GM21447 (cell line): ENCODE results near the gene C12orf76.
"Not testable (repeated sequence)": the region's sequence is repeated elsewhere in the genome, so short reads cannot be mapped to it uniquely, and the experiment has no call there.

Experiments
- ATAC-seq: cut with Tn5 transposase; IDR thresholded peaks from one replicate; pipeline ENCODE4 v1.9.1; 2021; ENCODE audit not compliant: unreplicated experiment

Gene C12orf76

GRCh38 chr12:110067531-110067930 is 19.2 kb upstream of the C12orf76 start:
- no peak for ATAC-seq

GRCh38 chr12:110065540-110065939 is 17.2 kb upstream of the C12orf76 start:
- ATAC-seq = no peak

- no peak for ATAC-seq
These were observed 13.9 kb upstream of the C12orf76 start for GRCh38 chr12:110062241-110062640.

GRCh38 chr12:110059651-110060000 is 11.3 kb upstream of the C12orf76 start:
- ATAC-seq = no peak

GRCh38 chr12:110058875-110059615 is 10.7 kb upstream of the C12orf76 start:
- no peak for ATAC-seq

- ATAC-seq = not testable (repeated sequence)
These were observed 8.3 kb upstream of the C12orf76 start for GRCh38 chr12:110056643-110057042.

- not testable (repeated sequence) for ATAC-seq
These were observed 7.3 kb upstream of the C12orf76 start for GRCh38 chr12:110055375-110056352.

GRCh38 chr12:110050927-110051326 is 2.6 kb upstream of the C12orf76 start:
- ATAC-seq = no peak

GRCh38 chr12:110049666-110050065 is 1.3 kb upstream of the C12orf76 start:
- not testable (repeated sequence) for ATAC-seq

GRCh38 chr12:110049034-110049433 is 712 bp upstream of the C12orf76 start:
- not testable (repeated sequence) for ATAC-seq

GRCh38 chr12:110047297-110047940 is 903 bp downstream of the C12orf76 start:
- ATAC-seq = no peak

GRCh38 chr12:110046451-110047187 is 1.7 kb downstream of the C12orf76 start:
- ATAC-seq = no peak

- no peak for ATAC-seq
These were observed 6.1 kb downstream of the C12orf76 start for GRCh38 chr12:110042264-110042663.

GRCh38 chr12:110039085-110039807 is 9.1 kb downstream of the C12orf76 start:
- ATAC-seq = no peak

- no peak for ATAC-seq
These were observed 9.6 kb downstream of the C12orf76 start for GRCh38 chr12:110038741-110039084.

- no peak for ATAC-seq
These were observed 11.0 kb downstream of the C12orf76 start for GRCh38 chr12:110037315-110037714.

GRCh38 chr12:110035534-110036104 is 12.7 kb downstream of the C12orf76 start:
- no peak for ATAC-seq

- ATAC-seq = no peak
These were observed 14.4 kb downstream of the C12orf76 start for GRCh38 chr12:110033888-110034287.

- ATAC-seq = no peak
These were observed 19.0 kb downstream of the C12orf76 start for GRCh38 chr12:110029290-110029815.

GRCh38 chr12:110028323-110028722 is 20.0 kb downstream of the C12orf76 start:
- ATAC-seq = no peak
